Activated CD8-positive, alpha-beta T cell treated with anti-CD3 and anti-CD28 coated beads for 36 hours (primary cell): ENCODE results near the gene TRIAP1. TPM values are rescaled to one million over a fixed set of nuclear protein-coding genes. Genes with fewer than 3 reads are reported as not detected.

Experiments used
- ATAC-seq: fragments of 200-7000 bp; cut with Tn5 transposase; one replicate; pipeline ENCODE4 v1.10.0; 2021; ENCODE audit warnings: mild to moderate bottlenecking, moderate library complexity
- CTCF ChIA-PET: fragments of 350-600 bp; sonication (Branson Sonifier 250); formaldehyde crosslinking; loops from one replicate; lab custom pipeline; 2021; ENCODE audit warnings: antibody characterized with exemption; lab: Charles Lee
- POLR2A ChIA-PET: fragments of 350-600 bp; sonication (Branson Sonifier 250); formaldehyde crosslinking; loops from one replicate; lab custom pipeline; 2021; ENCODE audit warnings: antibody characterized with exemption; lab: Charles Lee
- DNase-seq: peaks from one replicate; pipeline ENCODE4 v3.0.0-alpha.2; 2020
- H3K27ac Mint-ChIP-seq: one replicate; pipeline ENCODE4 v1.8.0; 2021; ENCODE audit warnings: mild to moderate bottlenecking, mixed read lengths
- H3K27me3 Mint-ChIP-seq: one replicate; pipeline ENCODE4 v1.8.0; 2021; ENCODE audit warnings: mixed read lengths
- H3K36me3 Mint-ChIP-seq: one replicate; pipeline ENCODE4 v1.8.0; 2021; ENCODE audit warnings: low read depth, mixed read lengths
- H3K4me1 Mint-ChIP-seq: one replicate; pipeline ENCODE4 v1.8.0; 2021; ENCODE audit warnings: low read depth, mixed read lengths
- H3K4me3 Mint-ChIP-seq: one replicate; pipeline ENCODE4 v1.8.0; 2021; ENCODE audit warnings: mild to moderate bottlenecking, moderate library complexity, mixed read lengths
- H3K9me3 Mint-ChIP-seq: one replicate; pipeline ENCODE4 v1.8.0; 2021; ENCODE audit warnings: mixed read lengths
- CTCF ChIP-seq: fragments of 200-600 bp; IDR thresholded peaks from one replicate; pipeline ENCODE4 v1.8.0; 2022; ENCODE audit warnings: antibody characterized with exemption, mild to moderate bottlenecking
- intact Hi-C: fragments of 100-400 bp; cut with micrococcal nuclease; formaldehyde crosslinking; loops from one replicate; pipeline ENCODE4 v1.10.0; 2022
- total RNA-seq, 2 experiments: library from RNA; stranded (reverse); gene quantifications; one replicate each; pipeline ENCODE4 v1.2.3, GENCODE V29; 2021

TRIAP1 gene
- total RNA-seq, 2 experiments from 2014 or later, result 43.1 to 45.1 TPM

GRCh38 chr12:120432772-120433525 lies 13.2 kb downstream of the TRIAP1 start:
- ATAC-seq, result no peak
- no peak overlapping the region for H3K4me3 Mint-ChIP-seq
- DNase-seq, result peak; percentile 33
- no peaks in the 10 kb centered on the region for H3K9me3 Mint-ChIP-seq
- ChIA-PET CTCF (interaction anchor here (1.2 to 1.4 kb wide), 2 partner anchors 66 to 109 kb away, joined by 3 to 4 read pairs; no protein-coding TSS in a partner anchor), POLR2A (interaction anchor here (0.6 to 0.8 kb wide), 2 partner anchors 17 to 113 kb away, joined by 3 read pairs; no protein-coding TSS in a partner anchor)
- H3K36me3 Mint-ChIP-seq, result no peaks in the 10 kb centered on the region
- H3K27me3 Mint-ChIP-seq, result peaks cover 6% of the 10 kb centered on the region
- peaks cover 14% of the 10 kb centered on the region for H3K4me1 Mint-ChIP-seq
- H3K27ac Mint-ChIP-seq, result no peak overlapping the region
- TF ChIP-seq CTCF, result no peak
- intact Hi-C loops, result no loop called here

- no peaks in the 10 kb centered on the region for H3K9me3 Mint-ChIP-seq
- no peak for TF ChIP-seq CTCF
- no peak for DNase-seq
- intact Hi-C loops, result no loop called here
- H3K4me1 Mint-ChIP-seq, result peaks cover 10% of the 10 kb centered on the region
- H3K36me3 Mint-ChIP-seq, result no peaks in the 10 kb centered on the region
- ChIA-PET POLR2A (interaction anchor here (0.9 kb wide), 2 partner anchors 9 to 136 kb away, joined by 3 read pairs; partner anchors contain the start of gene RNU4-1), CTCF (interaction anchor here (0.9 to 4.2 kb wide), 19 partner anchors 9 to 154 kb away, joined by 3 to 25 read pairs (median 4); partner anchors contain the start of gene SIRT4)
- no peak overlapping the region for H3K4me3 Mint-ChIP-seq
- H3K27me3 Mint-ChIP-seq, result peaks cover 6% of the 10 kb centered on the region
- ATAC-seq, result no peak
- no peak overlapping the region for H3K27ac Mint-ChIP-seq
These were observed 16.8 kb downstream of the TRIAP1 start for GRCh38 chr12:120429368-120429767.

GRCh38 chr12:120428597-120429229 lies 17.5 kb downstream of the TRIAP1 start:
- CTCF ChIA-PET, result interaction anchor here (0.9 to 4.2 kb wide), 5 partner anchors 61 to 93 kb away, joined by 3 to 25 read pairs (median 6); no protein-coding TSS in a partner anchor

GRCh38 chr12:120425797-120426196 lies 20.4 kb downstream of the TRIAP1 start:
- H3K27me3 Mint-ChIP-seq, result peaks cover 6% of the 10 kb centered on the region
- ATAC-seq (no peak), DNase-seq (no peak)
- H3K4me3 Mint-ChIP-seq, result no peak overlapping the region
- H3K27ac Mint-ChIP-seq, result no peak overlapping the region
- no peaks in the 10 kb centered on the region for H3K9me3 Mint-ChIP-seq
- intact Hi-C loops, result no loop called here
- ChIA-PET POLR2A (interaction anchor here (1.1 kb wide), 1 partner anchor 49 kb away, joined by 3 read pairs; no protein-coding TSS in a partner anchor), CTCF (interaction anchor here (1.1 kb wide), 1 partner anchor 18 kb away, joined by 3 read pairs; no protein-coding TSS in a partner anchor)
- TF ChIP-seq CTCF, result no peak
- H3K36me3 Mint-ChIP-seq, result no peaks in the 10 kb centered on the region
- H3K4me1 Mint-ChIP-seq, result peaks cover 4% of the 10 kb centered on the region

More at GRCh38 chr12:120428597-120429229, 17.5 kb downstream of the TRIAP1 start:
- no peak for DNase-seq
- Mint-ChIP-seq H3K4me3 (no peak overlapping the region), H3K27me3 (peaks cover 6% of the 10 kb centered on the region), H3K9me3 (no peaks in the 10 kb centered on the region), H3K4me1 (peaks cover 10% of the 10 kb centered on the region), H3K36me3 (no peaks in the 10 kb centered on the region), H3K27ac (no peak overlapping the region)
- ATAC-seq, result no peak
- no peak for TF ChIP-seq CTCF
- intact Hi-C loops, result no loop called here
- POLR2A ChIA-PET, result interaction anchor here (0.9 to 1.3 kb wide), 3 partner anchors 17 to 152 kb away, joined by 3 read pairs; partner anchors contain the start of gene RNU4-1
